CD4-positive, alpha-beta memory T cell (primary cell): ENCODE results near the gene THSD7B. TPM values are rescaled to one million over a fixed set of nuclear protein-coding genes. Genes with fewer than 3 reads are reported as not detected.

Experiments
- CTCF ChIA-PET: fragments of 350-600 bp; sonication (Branson Sonifier 250); formaldehyde crosslinking; loops from one replicate; lab custom pipeline; 2021; ENCODE audit warnings: inconsistent platforms; ENCODE audit not compliant: partially characterized antibody; lab: Charles Lee
- POLR2A ChIA-PET: fragments of 350-600 bp; sonication (Branson Sonifier 250); formaldehyde crosslinking; loops from one replicate; lab custom pipeline; 2021; ENCODE audit not compliant: partially characterized antibody; lab: Charles Lee
- DNase-seq, 5 donors: peaks; one replicate each; pipeline versions ENCODE4 v3.0.0 to v3.0.0-alpha.2; 2020 to 2022; ENCODE audit warnings: mixed read lengths in 1 of 5
- H3K27ac ChIP-seq: one replicate; pipeline ENCODE4 v1.7.0; 2013; ENCODE audit warnings: low read depth, low read length
- H3K27me3 ChIP-seq: 2 replicates; pipeline ENCODE4 v1.7.0; 2013; ENCODE audit warnings: mild to moderate bottlenecking, low read length, moderate library complexity; ENCODE audit not compliant: insufficient read depth
- H3K36me3 ChIP-seq: 2 replicates; pipeline ENCODE4 v1.7.0; 2013; ENCODE audit warnings: mild to moderate bottlenecking, low read length, moderate library complexity; ENCODE audit not compliant: insufficient read depth
- H3K4me1 ChIP-seq: 2 replicates; pipeline ENCODE4 v1.7.0; 2013; ENCODE audit warnings: mild to moderate bottlenecking, low read length, moderate library complexity; ENCODE audit not compliant: insufficient read depth
- H3K4me3 ChIP-seq, 2 donors: one replicate each; pipeline ENCODE4 v1.7.0; 2013; ENCODE audit warnings: low read length in 2 of 2, mild to moderate bottlenecking in 1 of 2
- H3K9me3 ChIP-seq, 2 donors: one replicate each; pipeline ENCODE4 v1.7.0; 2013; ENCODE audit warnings: low read length in 2 of 2, control low read depth in 1 of 2; ENCODE audit not compliant: control insufficient read depth in 1 of 2
- H3K27ac Mint-ChIP-seq, 7 donors: one replicate each; pipeline ENCODE4 v1.8.0; 2020 to 2021; ENCODE audit warnings: mixed read lengths in 7 of 7, mild to moderate bottlenecking in 6 of 7, inconsistent platforms in 3 of 7, moderate library complexity in 3 of 7
- H3K27me3 Mint-ChIP-seq, 2 donors: one replicate each; pipeline ENCODE4 v1.8.0; 2020 to 2021; ENCODE audit warnings: mixed read lengths in 2 of 2
- H3K36me3 Mint-ChIP-seq, 2 donors: one replicate each; pipeline ENCODE4 v1.8.0; 2020 to 2021; ENCODE audit warnings: mixed read lengths in 2 of 2, inconsistent platforms in 1 of 2, mild to moderate bottlenecking in 1 of 2
- H3K4me1 Mint-ChIP-seq, 4 donors: one replicate each; pipeline ENCODE4 v1.8.0; 2020 to 2021; ENCODE audit warnings: mixed read lengths in 4 of 4, mild to moderate bottlenecking in 1 of 4
- H3K4me3 Mint-ChIP-seq, 8 donors: one replicate each; pipeline ENCODE4 v1.8.0; 2020 to 2021; ENCODE audit warnings: mixed read lengths in 8 of 8, mild to moderate bottlenecking in 7 of 8, moderate library complexity in 6 of 8, inconsistent platforms in 3 of 8
- H3K9me3 Mint-ChIP-seq, 8 donors: one replicate each; pipeline ENCODE4 v1.8.0; 2020 to 2021; ENCODE audit warnings: mixed read lengths in 8 of 8, mild to moderate bottlenecking in 5 of 8, inconsistent platforms in 3 of 8, moderate library complexity in 1 of 8
- intact Hi-C: fragments of 100-400 bp; cut with micrococcal nuclease; formaldehyde crosslinking; loops from one replicate; pipeline ENCODE4 v1.15.1; 2023
- polyA plus RNA-seq, 2 donors: library from polyadenylated mRNA; unstranded; fragments of 300-500 nt; fragmentation: Illumina TruSeq; gene quantifications; one replicate each; pipeline ENCODE4 v1.2.3, GENCODE V29; 2021
- total RNA-seq, 2 experiments: library from RNA; stranded (reverse); gene quantifications; one replicate each; pipeline ENCODE4 v1.2.3, GENCODE V29; 2021

Gene THSD7B
- total and polyA plus RNA-seq, 4 experiments from 2014 or later, result not detected

GRCh38 chr2:137002896-137003295 is 237.6 kb downstream of the THSD7B start:
- Mint-ChIP-seq H3K27ac (no peak overlapping the region), H3K4me3 (no peak overlapping the region), H3K27me3 (no peaks in the 10 kb centered on the region), H3K36me3 (no peaks in the 10 kb centered on the region), H3K9me3 (no peaks in the 10 kb centered on the region), H3K4me1 (no peaks in the 10 kb centered on the region)
- no peaks in the 10 kb centered on the region for H3K9me3 ChIP-seq
- no peak overlapping the region for H3K4me3 ChIP-seq
- H3K4me1 ChIP-seq, result no peaks in the 10 kb centered on the region
- CTCF ChIA-PET, result no interaction called here
- no peaks in the 10 kb centered on the region for H3K27me3 ChIP-seq
- no peak for DNase-seq
- intact Hi-C loops, result no loop called here
- H3K36me3 ChIP-seq, result no peaks in the 10 kb centered on the region
- POLR2A ChIA-PET, result no interaction called here
- no peak overlapping the region for H3K27ac ChIP-seq

GRCh38 chr2:137005210-137005609 is 239.9 kb downstream of the THSD7B start:
- H3K27ac ChIP-seq, result no peak overlapping the region
- POLR2A ChIA-PET, result no interaction called here
- CTCF ChIA-PET, result no interaction called here
- Mint-ChIP-seq H3K4me1 (no peaks in the 10 kb centered on the region), H3K27me3 (peaks cover 0 to 2% of the 10 kb centered on the region in 2 donors), H3K4me3 (no peak overlapping the region), H3K36me3 (no peaks in the 10 kb centered on the region), H3K9me3 (no peaks in the 10 kb centered on the region), H3K27ac (no peak overlapping the region)
- intact Hi-C loops, result no loop called here
- no peaks in the 10 kb centered on the region for H3K4me1 ChIP-seq
- no peak overlapping the region for H3K4me3 ChIP-seq
- no peaks in the 10 kb centered on the region for H3K9me3 ChIP-seq
- H3K36me3 ChIP-seq, result no peaks in the 10 kb centered on the region
- H3K27me3 ChIP-seq, result no peaks in the 10 kb centered on the region
- DNase-seq, result no peak

- Mint-ChIP-seq H3K27me3 (peaks cover 0 to 2% of the 10 kb centered on the region in 2 donors), H3K27ac (no peak overlapping the region), H3K36me3 (no peaks in the 10 kb centered on the region), H3K4me3 (no peak overlapping the region), H3K9me3 (peaks cover 0 to 2% (median 0%) of the 10 kb centered on the region in 8 donors), H3K4me1 (no peaks in the 10 kb centered on the region)
- no peak for DNase-seq
- no peak overlapping the region for H3K4me3 ChIP-seq
- no peak overlapping the region for H3K27ac ChIP-seq
- CTCF ChIA-PET, result no interaction called here
- no peaks in the 10 kb centered on the region for H3K4me1 ChIP-seq
- POLR2A ChIA-PET, result no interaction called here
- no peaks in the 10 kb centered on the region for H3K9me3 ChIP-seq
- H3K36me3 ChIP-seq, result no peaks in the 10 kb centered on the region
- no peaks in the 10 kb centered on the region for H3K27me3 ChIP-seq
- intact Hi-C loops, result no loop called here
These were observed 242.6 kb downstream of the THSD7B start for GRCh38 chr2:137007938-137008337.

GRCh38 chr2:137009953-137010352 is 244.6 kb downstream of the THSD7B start:
- Histone ChIP-seq H3K27me3 (no peaks in the 10 kb centered on the region), H3K36me3 (no peaks in the 10 kb centered on the region), H3K27ac (no peak overlapping the region), H3K9me3 (no peaks in the 10 kb centered on the region), H3K4me3 (no peak overlapping the region), H3K4me1 (no peaks in the 10 kb centered on the region)
- intact Hi-C loops, result no loop called here
- Mint-ChIP-seq H3K27me3 (peaks cover 0 to 2% of the 10 kb centered on the region in 2 donors), H3K36me3 (no peaks in the 10 kb centered on the region), H3K27ac (no peak overlapping the region), H3K9me3 (peaks cover 0 to 3% (median 0%) of the 10 kb centered on the region in 8 donors), H3K4me1 (no peaks in the 10 kb centered on the region), H3K4me3 (no peak overlapping the region)
- ChIA-PET CTCF (no interaction called here), POLR2A (no interaction called here)
- no peak for DNase-seq

DNA sequence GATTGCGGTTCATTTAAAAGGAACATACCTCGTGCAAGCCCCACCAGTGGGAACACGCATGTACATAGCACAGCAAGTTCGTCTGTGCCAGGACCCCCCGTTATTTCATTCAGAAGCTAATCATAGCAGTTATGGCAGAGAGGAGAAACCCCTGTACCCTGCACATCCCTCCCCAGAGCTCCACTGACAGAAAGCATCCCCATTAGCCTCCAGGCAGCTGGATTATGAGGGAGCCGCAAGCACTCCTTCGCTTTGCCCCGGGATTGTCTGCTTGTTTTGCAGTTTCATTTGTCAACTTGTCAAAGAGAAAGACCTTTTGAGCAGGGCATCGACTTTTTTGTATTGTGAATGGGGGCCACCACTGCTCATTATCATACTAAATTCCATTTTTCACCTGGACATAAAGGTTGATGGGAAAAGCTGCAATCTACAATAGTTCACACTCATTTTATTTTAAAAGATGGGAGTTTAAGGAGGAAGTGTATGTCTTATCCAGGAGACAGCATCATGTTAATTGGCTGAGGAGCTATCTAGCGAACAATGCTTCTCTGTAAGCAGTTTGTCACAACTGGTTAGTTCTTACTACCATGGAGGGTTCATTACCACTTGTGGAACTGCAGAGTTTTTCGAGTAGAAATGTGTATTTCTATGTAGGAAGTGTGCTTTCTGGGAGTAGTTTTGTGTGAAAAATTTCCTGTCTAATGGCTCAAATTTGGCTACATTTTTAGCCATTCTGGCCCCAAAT is 255.3 kb downstream of the THSD7B start:
- CTCF ChIA-PET, result no interaction called here
- peaks cover 0 to 2% of the 10 kb centered on the region in 2 donors for H3K27me3 Mint-ChIP-seq
- intact Hi-C loops, result no loop called here

DNA sequence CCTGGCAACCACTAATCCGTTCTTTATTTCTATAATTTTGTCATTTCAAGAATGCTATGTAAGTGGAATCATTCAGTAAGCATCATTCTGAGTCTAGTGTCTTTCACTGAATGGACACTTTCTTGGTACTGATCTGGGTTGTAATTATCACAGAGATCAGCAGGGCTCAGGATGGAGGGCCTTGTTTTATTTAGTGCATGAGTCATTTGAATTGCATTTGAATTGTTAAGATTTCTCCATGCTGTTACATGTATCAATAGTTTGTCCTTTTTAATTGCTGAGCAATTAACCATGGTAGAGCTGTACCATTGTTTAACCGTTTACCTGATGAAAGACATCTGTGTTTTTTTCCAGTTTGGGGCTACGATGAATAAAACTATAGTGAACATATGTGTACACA is 256.4 kb downstream of the THSD7B start:
- ChIA-PET POLR2A (no interaction called here), CTCF (no interaction called here)

More for the DNA sequence above, 255.3 kb downstream of the THSD7B start:
- Mint-ChIP-seq H3K9me3 (peaks cover 0 to 3% (median 0%) of the 10 kb centered on the region in 8 donors), H3K4me3 (no peak overlapping the region), H3K36me3 (no peaks in the 10 kb centered on the region), H3K27ac (no peak overlapping the region), H3K4me1 (no peaks in the 10 kb centered on the region)
- no peaks in the 10 kb centered on the region for H3K27me3 ChIP-seq
- H3K9me3 ChIP-seq, result no peaks in the 10 kb centered on the region
- no peaks in the 10 kb centered on the region for H3K36me3 ChIP-seq
- no peak overlapping the region for H3K4me3 ChIP-seq
- DNase-seq, result no peak
- no peak overlapping the region for H3K27ac ChIP-seq
- H3K4me1 ChIP-seq, result no peaks in the 10 kb centered on the region
- POLR2A ChIA-PET, result no interaction called here

DNA sequence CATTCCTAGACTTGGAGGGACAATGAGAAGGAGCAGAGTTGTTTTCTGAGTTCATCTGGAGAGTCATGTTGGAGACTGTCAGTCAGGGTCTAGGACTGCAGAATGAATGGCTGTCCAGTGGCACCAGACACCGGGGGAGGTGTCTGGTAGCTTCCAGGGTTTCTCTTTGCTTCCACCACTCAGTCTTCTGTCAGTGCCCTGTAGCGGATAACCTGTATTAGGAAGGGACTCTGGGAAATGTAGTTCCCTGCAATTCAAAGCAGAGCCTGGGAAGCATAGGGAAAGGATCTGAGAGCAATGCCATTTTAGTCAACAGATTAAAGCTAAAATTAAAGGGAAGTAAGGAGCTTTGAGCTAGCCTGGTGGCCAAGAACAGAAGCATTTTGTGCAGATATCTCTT is 257.9 kb downstream of the THSD7B start:
- Histone ChIP-seq H3K4me1 (no peaks in the 10 kb centered on the region), H3K27ac (no peak overlapping the region), H3K9me3 (no peaks in the 10 kb centered on the region), H3K27me3 (no peaks in the 10 kb centered on the region), H3K36me3 (no peaks in the 10 kb centered on the region), H3K4me3 (no peak overlapping the region)
- DNase-seq, result no peak
- Mint-ChIP-seq H3K4me1 (no peaks in the 10 kb centered on the region), H3K27me3 (peaks cover 0 to 2% of the 10 kb centered on the region in 2 donors), H3K9me3 (peaks cover 0 to 3% (median 0%) of the 10 kb centered on the region in 8 donors), H3K36me3 (no peaks in the 10 kb centered on the region), H3K27ac (no peak overlapping the region), H3K4me3 (no peak overlapping the region)
- intact Hi-C loops, result no loop called here
- ChIA-PET POLR2A (no interaction called here), CTCF (no interaction called here)

More for the DNA sequence above, 256.4 kb downstream of the THSD7B start:
- Mint-ChIP-seq H3K36me3 (no peaks in the 10 kb centered on the region), H3K4me1 (no peaks in the 10 kb centered on the region), H3K9me3 (peaks cover 0 to 3% (median 0%) of the 10 kb centered on the region in 8 donors), H3K27ac (no peak overlapping the region), H3K4me3 (no peak overlapping the region), H3K27me3 (peaks cover 0 to 2% of the 10 kb centered on the region in 2 donors)
- H3K4me1 ChIP-seq, result no peaks in the 10 kb centered on the region
- H3K9me3 ChIP-seq, result no peaks in the 10 kb centered on the region
- DNase-seq, result no peak
- intact Hi-C loops, result no loop called here
- H3K27me3 ChIP-seq, result no peaks in the 10 kb centered on the region
- H3K4me3 ChIP-seq, result no peak overlapping the region
- no peak overlapping the region for H3K27ac ChIP-seq
- no peaks in the 10 kb centered on the region for H3K36me3 ChIP-seq
